SK-N-SH treated with all-trans-retinoic acid at 6 μM for 48 hours (cell line): Measurements from ENCODE around the gene MORC4.

ENCODE experiments used
- ESRRG ChIP-seq: fragments of 250-450 bp; sonication (Bioruptor Pico); IDR thresholded peaks from 2 replicates; pipeline ENCODE4 v1.6.1; 2021; ENCODE audit warnings: mild to moderate bottlenecking
- GLIS3 ChIP-seq: fragments of 250-450 bp; sonication (Bioruptor Pico); IDR thresholded peaks from 2 replicates; pipeline ENCODE4 v1.5.0; 2020; ENCODE audit warnings: mild to moderate bottlenecking, moderate library complexity
- OSR1 ChIP-seq: fragments of 250-450 bp; sonication (Bioruptor Pico); IDR thresholded peaks from 2 replicates; pipeline ENCODE4 v1.8.0; 2022; ENCODE audit warnings: moderate library complexity, mild to moderate bottlenecking, inconsistent platforms
- POU6F1 ChIP-seq: fragments of 250-450 bp; sonication (Bioruptor Pico); IDR thresholded peaks from 2 replicates; pipeline ENCODE4 v1.8.0; 2021; ENCODE audit warnings: low read depth, mild to moderate bottlenecking, moderate library complexity, borderline replicate concordance
- TOX ChIP-seq: fragments of 250-450 bp; sonication (Bioruptor Pico); IDR thresholded peaks from 2 replicates; pipeline ENCODE4 v1.8.0; 2021; ENCODE audit warnings: mild to moderate bottlenecking, moderate library complexity, borderline replicate concordance
- ZC3H10 ChIP-seq: fragments of 250-450 bp; sonication (Bioruptor Pico); IDR thresholded peaks from 2 replicates; pipeline ENCODE4 v1.5.1; 2021; ENCODE audit warnings: mild to moderate bottlenecking, moderate library complexity
- ZNF565 ChIP-seq: fragments of 450-650 bp; formaldehyde crosslinking; conservative IDR thresholded peaks from 2 replicates; pipeline ENCODE4 v1.5.0; 2020; ENCODE audit warnings: low read depth, mild to moderate bottlenecking, moderate library complexity
- TF ChIP-seq, protein P1 (sequence below): fragments of 250-450 bp; sonication (Bioruptor Pico); IDR thresholded peaks from 2 replicates; pipeline ENCODE4 v1.5.1; 2020; ENCODE audit warnings: low read depth, mild to moderate bottlenecking, moderate library complexity

- no peak for TF ChIP-seq TOX (CRISPR knock-in tag)
- TF ChIP-seq, protein P1, sequence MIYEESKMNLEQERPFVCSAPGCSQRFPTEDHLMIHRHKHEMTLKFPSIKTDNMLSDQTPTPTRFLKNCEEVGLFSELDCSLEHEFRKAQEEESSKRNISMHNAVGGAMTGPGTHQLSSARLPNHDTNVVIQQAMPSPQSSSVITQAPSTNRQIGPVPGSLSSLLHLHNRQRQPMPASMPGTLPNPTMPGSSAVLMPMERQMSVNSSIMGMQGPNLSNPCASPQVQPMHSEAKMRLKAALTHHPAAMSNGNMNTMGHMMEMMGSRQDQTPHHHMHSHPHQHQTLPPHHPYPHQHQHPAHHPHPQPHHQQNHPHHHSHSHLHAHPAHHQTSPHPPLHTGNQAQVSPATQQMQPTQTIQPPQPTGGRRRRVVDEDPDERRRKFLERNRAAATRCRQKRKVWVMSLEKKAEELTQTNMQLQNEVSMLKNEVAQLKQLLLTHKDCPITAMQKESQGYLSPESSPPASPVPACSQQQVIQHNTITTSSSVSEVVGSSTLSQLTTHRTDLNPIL (CRISPR knock-in tag): no peak
- TF ChIP-seq ZNF565: no peak
- TF ChIP-seq ESRRG (CRISPR knock-in tag): no peak
- TF ChIP-seq ZC3H10 (CRISPR knock-in tag): no peak
- no peak for TF ChIP-seq GLIS3 (CRISPR knock-in tag)
- no peak for TF ChIP-seq POU6F1 (CRISPR knock-in tag)
- no peak for TF ChIP-seq OSR1
These were observed 42.2 kb downstream of the MORC4 start for GRCh38 chrX:106957856-106958255.
